ENCODE results near the gene TMEM253.

The TMEM253 gene

DNA sequence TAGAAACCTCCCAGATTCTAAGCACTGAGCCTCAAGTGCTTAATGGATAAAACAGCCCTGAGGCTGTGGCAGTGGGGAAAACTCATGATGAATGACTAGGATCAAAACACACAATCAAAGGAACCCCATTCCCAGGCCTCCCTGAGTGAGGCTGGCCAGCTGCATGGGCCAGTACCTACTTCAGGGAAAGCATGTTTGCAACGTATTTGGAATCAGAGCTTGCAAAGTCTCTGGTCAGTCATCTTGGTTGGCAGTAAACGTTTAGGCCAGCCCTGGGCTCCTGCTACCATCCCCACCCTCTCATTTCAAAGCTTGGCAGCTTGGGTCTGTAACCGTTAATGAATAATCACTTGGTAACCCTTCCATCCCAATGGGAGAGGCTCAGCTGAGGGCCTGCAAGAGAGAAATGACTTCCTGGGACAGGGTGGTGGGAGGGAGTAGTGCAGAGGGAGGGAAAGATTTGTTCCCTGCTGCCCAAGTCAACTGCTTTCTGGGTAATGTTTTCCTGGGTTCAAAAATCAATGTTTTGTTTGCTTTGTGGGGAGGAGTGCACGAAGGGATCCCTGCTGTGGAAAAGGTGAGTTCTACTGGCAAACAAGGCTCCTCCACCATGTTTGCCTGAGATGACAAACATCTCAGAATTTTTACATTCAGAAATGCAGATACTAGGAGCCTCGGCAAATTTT is 45.3 kb upstream of the TMEM253 start (continued):
- TF ChIP-seq, protein P1, sequence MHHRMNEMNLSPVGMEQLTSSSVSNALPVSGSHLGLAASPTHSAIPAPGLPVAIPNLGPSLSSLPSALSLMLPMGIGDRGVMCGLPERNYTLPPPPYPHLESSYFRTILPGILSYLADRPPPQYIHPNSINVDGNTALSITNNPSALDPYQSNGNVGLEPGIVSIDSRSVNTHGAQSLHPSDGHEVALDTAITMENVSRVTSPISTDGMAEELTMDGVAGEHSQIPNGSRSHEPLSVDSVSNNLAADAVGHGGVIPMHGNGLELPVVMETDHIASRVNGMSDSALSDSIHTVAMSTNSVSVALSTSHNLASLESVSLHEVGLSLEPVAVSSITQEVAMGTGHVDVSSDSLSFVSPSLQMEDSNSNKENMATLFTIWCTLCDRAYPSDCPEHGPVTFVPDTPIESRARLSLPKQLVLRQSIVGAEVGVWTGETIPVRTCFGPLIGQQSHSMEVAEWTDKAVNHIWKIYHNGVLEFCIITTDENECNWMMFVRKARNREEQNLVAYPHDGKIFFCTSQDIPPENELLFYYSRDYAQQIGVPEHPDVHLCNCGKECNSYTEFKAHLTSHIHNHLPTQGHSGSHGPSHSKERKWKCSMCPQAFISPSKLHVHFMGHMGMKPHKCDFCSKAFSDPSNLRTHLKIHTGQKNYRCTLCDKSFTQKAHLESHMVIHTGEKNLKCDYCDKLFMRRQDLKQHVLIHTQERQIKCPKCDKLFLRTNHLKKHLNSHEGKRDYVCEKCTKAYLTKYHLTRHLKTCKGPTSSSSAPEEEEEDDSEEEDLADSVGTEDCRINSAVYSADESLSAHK (tag by site-specific recombination; IDR thresholded peaks at IDR 0.05) = no peak

DNA sequence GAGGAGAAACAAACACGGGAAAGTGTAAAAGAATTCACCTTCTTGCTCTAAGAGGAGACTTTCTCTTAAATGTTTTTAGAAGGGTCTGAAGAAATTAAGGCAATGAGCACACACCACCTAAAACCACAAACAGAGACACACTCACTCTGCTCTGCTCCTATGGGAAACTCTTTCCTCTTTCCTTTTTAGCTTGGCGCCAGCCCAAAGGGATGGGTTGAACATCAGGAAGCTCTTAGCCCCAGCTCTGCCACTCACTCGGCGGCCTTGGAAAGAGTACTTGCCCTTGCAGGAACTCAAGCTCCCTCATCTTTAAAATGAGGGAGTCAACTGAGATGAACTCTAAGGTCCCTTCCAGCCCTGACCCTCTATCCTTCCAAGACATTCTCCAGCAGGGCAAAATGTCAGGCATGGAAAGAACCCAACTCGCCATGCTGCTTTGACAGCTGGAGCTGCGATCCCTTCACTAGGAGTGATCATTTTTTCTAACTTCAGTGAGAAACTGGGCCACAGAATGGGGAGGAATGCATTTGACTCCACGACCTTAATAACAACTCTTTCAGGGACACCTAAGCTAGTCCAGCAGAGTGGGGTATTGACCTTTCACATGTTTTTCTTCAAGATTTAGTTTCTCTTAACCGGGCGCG is 44.2 kb upstream of the TMEM253 start:
- ChIA-PET POLR2A (interaction anchor here (0.5 to 0.6 kb wide), 2 partner anchors 15 to 82 kb away, joined by 3 read pairs; no protein-coding TSS in a partner anchor), CTCF (interaction anchor here (1.4 to 1.9 kb wide), 5 partner anchors 11 to 43 kb away, joined by 3 to 12 read pairs (median 8); no protein-coding TSS in a partner anchor)
- Histone ChIP-seq H3K36me3 (ENCODE audit: control insufficient read depth in 2 of 2, insufficient read depth in 1 of 2, low read length in 2 of 2) (no peaks in the 10 kb centered on the region), H3K4me3 (ENCODE audit: low read depth, low read length) (no peak overlapping the region), H3K27ac (ENCODE audit: extremely low read depth, low read depth, low read length) (no peak overlapping the region), H3K9me3 (ENCODE audit: control insufficient read depth, insufficient read depth, low read depth, low read length) (no peaks in the 10 kb centered on the region), H3K4me1 (ENCODE audit: control insufficient read depth, insufficient read depth, low read length) (no peaks in the 10 kb centered on the region)
- TF ChIP-seq ZNF776 (tag by site-specific recombination; IDR thresholded peaks at IDR 0.05; ENCODE audit: borderline replicate concordance) = no peak
- no peak for TF ChIP-seq ZFP37 (tag by site-specific recombination; IDR thresholded peaks at IDR 0.05)
- no peak for TF ChIP-seq ZNF140 (tag by site-specific recombination; IDR thresholded peaks at IDR 0.05)

GRCh38 chr14:21057803-21058675 is 42.8 kb upstream of the TMEM253 start, which contains the start of gene RNASE8:
RNASE8 (plus strand) TSS chr14:21057822; CDS start chr14:21057893, 71 bp downstream.
- CTCF ChIA-PET = interaction anchor here (0.5 to 1.8 kb wide), 7 partner anchors 12 to 746 kb away, joined by 3 to 6 read pairs (median 4); partner anchors contain the start of gene ARHGEF40
- POLR2A ChIA-PET = interaction anchor here (0.6 kb wide), 1 partner anchor 13 kb away, joined by 3 read pairs; no protein-coding TSS in a partner anchor
- H3K36me3 ChIP-seq (ENCODE audit: control insufficient read depth in 2 of 2, insufficient read depth in 1 of 2, low read length in 2 of 2) = no peaks in the 10 kb centered on the region
- no peak within 1 kb of the TSS for H3K4me3 ChIP-seq (ENCODE audit: low read depth, low read length)
- no peaks in the 10 kb centered on the region; the same call in 1 of the 2 replicates for H3K4me1 ChIP-seq (ENCODE audit: control insufficient read depth, insufficient read depth, low read length)
- no peak within 1 kb of the TSS for H3K27ac ChIP-seq (ENCODE audit: extremely low read depth, low read depth, low read length)
- no peaks in the 10 kb centered on the region for H3K9me3 ChIP-seq (ENCODE audit: control insufficient read depth, insufficient read depth, low read depth, low read length)
- TF ChIP-seq, protein P2, sequence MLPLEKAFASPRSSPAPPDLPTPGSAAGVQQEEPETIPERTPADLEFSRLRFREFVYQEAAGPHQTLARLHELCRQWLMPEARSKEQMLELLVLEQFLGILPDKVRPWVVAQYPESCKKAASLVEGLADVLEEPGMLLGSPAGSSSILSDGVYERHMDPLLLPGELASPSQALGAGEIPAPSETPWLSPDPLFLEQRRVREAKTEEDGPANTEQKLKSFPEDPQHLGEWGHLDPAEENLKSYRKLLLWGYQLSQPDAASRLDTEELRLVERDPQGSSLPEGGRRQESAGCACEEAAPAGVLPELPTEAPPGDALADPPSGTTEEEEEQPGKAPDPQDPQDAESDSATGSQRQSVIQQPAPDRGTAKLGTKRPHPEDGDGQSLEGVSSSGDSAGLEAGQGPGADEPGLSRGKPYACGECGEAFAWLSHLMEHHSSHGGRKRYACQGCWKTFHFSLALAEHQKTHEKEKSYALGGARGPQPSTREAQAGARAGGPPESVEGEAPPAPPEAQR (tag by site-specific recombination; IDR thresholded peaks at IDR 0.05) = no peak
- TF ChIP-seq ZNF658 (tag by site-specific recombination; IDR thresholded peaks at IDR 0.05) = no peak
- TF ChIP-seq SETDB1 (IDR thresholded peaks at IDR 0.05; ENCODE audit: insufficient read length, low read length) = no peak
- TF ChIP-seq ZNF133 (tag by site-specific recombination; IDR thresholded peaks at IDR 0.05) = no peak
- TF ChIP-seq, protein P3, sequence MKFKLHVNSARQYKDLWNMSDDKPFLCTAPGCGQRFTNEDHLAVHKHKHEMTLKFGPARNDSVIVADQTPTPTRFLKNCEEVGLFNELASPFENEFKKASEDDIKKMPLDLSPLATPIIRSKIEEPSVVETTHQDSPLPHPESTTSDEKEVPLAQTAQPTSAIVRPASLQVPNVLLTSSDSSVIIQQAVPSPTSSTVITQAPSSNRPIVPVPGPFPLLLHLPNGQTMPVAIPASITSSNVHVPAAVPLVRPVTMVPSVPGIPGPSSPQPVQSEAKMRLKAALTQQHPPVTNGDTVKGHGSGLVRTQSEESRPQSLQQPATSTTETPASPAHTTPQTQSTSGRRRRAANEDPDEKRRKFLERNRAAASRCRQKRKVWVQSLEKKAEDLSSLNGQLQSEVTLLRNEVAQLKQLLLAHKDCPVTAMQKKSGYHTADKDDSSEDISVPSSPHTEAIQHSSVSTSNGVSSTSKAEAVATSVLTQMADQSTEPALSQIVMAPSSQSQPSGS (tag by site-specific recombination; IDR thresholded peaks at IDR 0.05; ENCODE audit: low read depth) = peak; percentile 70
- TF ChIP-seq ZIC2 (tag by site-specific recombination; IDR thresholded peaks at IDR 0.05) = peak; percentile 38; the same call in 1 of the 2 replicates
- 0 out of 2 replicates have a peak, but pooled peaks have one; percentile 20 for TF ChIP-seq ZNF629 (tag by site-specific recombination; IDR thresholded peaks at IDR 0.05)
- peak; percentile 37; the same call in 1 of the 2 replicates for TF ChIP-seq ZBTB17 (tag by site-specific recombination; IDR thresholded peaks at IDR 0.05)
- TF ChIP-seq PRDM10 (tag by site-specific recombination; IDR thresholded peaks at IDR 0.05) = peak; percentile 35; the same call in 1 of the 2 replicates
- no peak for TF ChIP-seq ZNF664 (tag by site-specific recombination; IDR thresholded peaks at IDR 0.05)
- TF ChIP-seq, protein P4, sequence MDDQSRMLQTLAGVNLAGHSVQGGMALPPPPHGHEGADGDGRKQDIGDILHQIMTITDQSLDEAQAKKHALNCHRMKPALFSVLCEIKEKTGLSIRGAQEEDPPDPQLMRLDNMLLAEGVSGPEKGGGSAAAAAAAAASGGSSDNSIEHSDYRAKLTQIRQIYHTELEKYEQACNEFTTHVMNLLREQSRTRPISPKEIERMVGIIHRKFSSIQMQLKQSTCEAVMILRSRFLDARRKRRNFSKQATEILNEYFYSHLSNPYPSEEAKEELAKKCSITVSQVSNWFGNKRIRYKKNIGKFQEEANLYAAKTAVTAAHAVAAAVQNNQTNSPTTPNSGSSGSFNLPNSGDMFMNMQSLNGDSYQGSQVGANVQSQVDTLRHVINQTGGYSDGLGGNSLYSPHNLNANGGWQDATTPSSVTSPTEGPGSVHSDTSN (CRISPR knock-in tag; IDR thresholded peaks at IDR 0.05) = no peak
- peak; percentile 35; the same call in 1 of the 2 replicates for TF ChIP-seq ZFHX2 (tag by site-specific recombination; conservative IDR thresholded peaks at IDR 0.05)

All from HEK293 (cell line).